Mesenchymal stem cell (in vitro differentiated cells and primary cell): ENCODE results near the gene ADD3.

Experiments
- DNase-seq: peaks from one replicate; pipeline ENCODE4 v3.0.0-alpha.2; 2013
- H2AFZ ChIP-seq: one replicate; pipeline ENCODE4 v1.6.1; 2013; ENCODE audit warnings: low read depth, mild to moderate bottlenecking, control low read depth, inconsistent platforms, low read length, moderate library complexity
- H2AK5ac ChIP-seq: 2 replicates; pipeline ENCODE4 v1.6.1; 2013; ENCODE audit warnings: low read length, moderate library complexity, mild to moderate bottlenecking, inconsistent platforms; ENCODE audit not compliant: severe bottlenecking
- H2BK120ac ChIP-seq: one replicate; pipeline ENCODE4 v1.6.1; 2013; ENCODE audit warnings: low read depth, mild to moderate bottlenecking, inconsistent platforms, low read length, moderate library complexity
- H2BK12ac ChIP-seq, 2 experiments: one replicate each; pipeline ENCODE4 v1.6.1; 2013; ENCODE audit warnings: inconsistent platforms in 2 of 2, low read length in 2 of 2, mild to moderate bottlenecking in 2 of 2, moderate library complexity in 2 of 2, control low read depth in 1 of 2
- H2BK15ac ChIP-seq: one replicate; pipeline ENCODE4 v1.6.1; 2013; ENCODE audit warnings: mild to moderate bottlenecking, low read depth, inconsistent platforms; ENCODE audit not compliant: poor library complexity, severe bottlenecking
- H2BK5ac ChIP-seq: 2 replicates; pipeline ENCODE4 v1.6.1; 2013; ENCODE audit warnings: low read depth, mild to moderate bottlenecking, low read length, control low read depth, inconsistent platforms; ENCODE audit not compliant: poor library complexity, severe bottlenecking
- H3K14ac ChIP-seq, 2 experiments: one replicate each; pipeline ENCODE4 v1.6.1; 2013; ENCODE audit warnings: inconsistent platforms in 2 of 2, low read length in 2 of 2, control low read depth in 1 of 2, mild to moderate bottlenecking in 1 of 2, moderate library complexity in 1 of 2
- H3K18ac ChIP-seq, 2 experiments: one replicate each; pipeline ENCODE4 v1.6.1; 2013; ENCODE audit warnings: inconsistent platforms in 2 of 2, low read length in 2 of 2, control low read depth in 1 of 2, low read depth in 1 of 2, mild to moderate bottlenecking in 1 of 2
- H3K23ac ChIP-seq, 2 experiments: one replicate each; pipeline ENCODE4 v1.6.1; 2013; ENCODE audit warnings: inconsistent platforms in 2 of 2, low read length in 2 of 2, mild to moderate bottlenecking in 2 of 2, moderate library complexity in 2 of 2, control low read depth in 1 of 2
- H3K27ac ChIP-seq: 2 replicates; pipeline ENCODE4 v1.5.1; 2013; ENCODE audit warnings: mild to moderate bottlenecking, moderate library complexity, low read length, control low read depth, inconsistent platforms; ENCODE audit not compliant: poor library complexity, severe bottlenecking
- H3K27me3 ChIP-seq, 2 experiments: 2 replicates each; pipeline versions ENCODE4 v1.6.1 to v1.7.0; 2013; ENCODE audit warnings: low read length in 2 of 2, mild to moderate bottlenecking in 2 of 2, moderate library complexity in 2 of 2, control low read depth in 1 of 2, inconsistent platforms in 1 of 2; ENCODE audit not compliant: control insufficient read depth in 1 of 2, insufficient read depth in 1 of 2
- H3K36me3 ChIP-seq, 2 experiments: 2 replicates each; pipeline versions ENCODE4 v1.6.1 to v1.7.0; 2013; ENCODE audit warnings: low read length in 2 of 2, control low read depth in 1 of 2, inconsistent platforms in 1 of 2, low read depth in 1 of 2, mild to moderate bottlenecking in 1 of 2; ENCODE audit not compliant: insufficient read depth in 2 of 2, control insufficient read depth in 1 of 2
- H3K4ac ChIP-seq, 2 experiments: one replicate each; pipeline ENCODE4 v1.6.1; 2013; ENCODE audit warnings: inconsistent platforms in 2 of 2, low read length in 2 of 2, mild to moderate bottlenecking in 2 of 2, moderate library complexity in 2 of 2, control low read depth in 1 of 2, low read depth in 1 of 2
- H3K4me1 ChIP-seq: 2 replicates; pipeline ENCODE4 v1.6.1; 2013; ENCODE audit warnings: low read depth, low read length, control low read depth; ENCODE audit not compliant: control insufficient read depth, insufficient read depth
- H3K4me2 ChIP-seq: 2 replicates; pipeline ENCODE4 v1.6.1; 2013; ENCODE audit warnings: low read length, mild to moderate bottlenecking, inconsistent platforms; ENCODE audit not compliant: poor library complexity, severe bottlenecking
- H3K4me3 ChIP-seq, 2 experiments: 2 replicates each; pipeline versions ENCODE4 v1.5.1 to v1.7.0; 2013; ENCODE audit warnings: low read length in 2 of 2, mild to moderate bottlenecking in 2 of 2, control low read depth in 1 of 2, low read depth in 1 of 2; ENCODE audit not compliant: insufficient read depth in 1 of 2
- H3K79me1 ChIP-seq: replicated peaks from 2 replicates; pipeline ENCODE4 v1.6.1; 2013; ENCODE audit warnings: mild to moderate bottlenecking, control low read depth, low read length, inconsistent platforms; ENCODE audit not compliant: poor library complexity, severe bottlenecking
- H3K9ac ChIP-seq: 2 replicates; pipeline ENCODE4 v1.7.0; 2013; ENCODE audit warnings: mild to moderate bottlenecking, low read length, moderate library complexity
- H3K9me3 ChIP-seq: 2 replicates; pipeline ENCODE4 v1.7.0; 2013; ENCODE audit warnings: mild to moderate bottlenecking, low read length; ENCODE audit not compliant: control insufficient read depth
- H4K8ac ChIP-seq: one replicate; pipeline ENCODE4 v1.6.1; 2013; ENCODE audit warnings: inconsistent platforms, mild to moderate bottlenecking, low read length, moderate library complexity
- H4K91ac ChIP-seq: one replicate; pipeline ENCODE4 v1.6.1; 2013; ENCODE audit warnings: mild to moderate bottlenecking, low read length, inconsistent platforms
- WGBS: methylation state at CpG from one replicate; pipeline ENCODE4 v1.1.7; 2013; ENCODE audit warnings: mixed read lengths; 5-methylcytosine and 5-hydroxymethylcytosine counted together

The ADD3 gene

GRCh38 chr10:110160081-110160480 is 152.3 kb downstream of the ADD3 start:
- Histone ChIP-seq H3K36me3 (no peaks in the 10 kb centered on the region), H3K4me2 (no peak overlapping the region), H2BK12ac (no peak overlapping the region), H3K4me3 (no peak overlapping the region), H3K23ac (no peak overlapping the region), H3K79me1 (no peaks in the 10 kb centered on the region), H2BK5ac (no peak overlapping the region), H2BK15ac (no peak overlapping the region), H3K27ac (no peak overlapping the region), H3K14ac (no peak overlapping the region), H2AK5ac (no peak overlapping the region), H3K9ac (no peak overlapping the region), H2AFZ (no peak overlapping the region), H4K8ac (no peak overlapping the region), H3K9me3 (no peaks in the 10 kb centered on the region), H3K27me3 (peaks cover 33 to 63% of the 10 kb centered on the region in 2 experiments), H2BK120ac (no peak overlapping the region), H3K18ac (no peak overlapping the region), H3K4me1 (peaks cover 2% of the 10 kb centered on the region), H3K4ac (no peak overlapping the region), H4K91ac (no peak overlapping the region)
- no peak for DNase-seq
- no CpG with 5 or more reads among the region's 4 CpGs for WGBS

- Histone ChIP-seq H3K79me1 (no peaks in the 10 kb centered on the region), H3K4me3 (no peak overlapping the region), H2AFZ (no peak overlapping the region), H4K91ac (no peak overlapping the region), H3K4ac (no peak overlapping the region), H3K23ac (no peak overlapping the region), H3K27ac (no peak overlapping the region), H3K36me3 (no peaks in the 10 kb centered on the region), H3K14ac (no peak overlapping the region), H2BK120ac (no peak overlapping the region), H3K27me3 (peaks cover 38 to 68% of the 10 kb centered on the region in 2 experiments), H2BK15ac (no peak overlapping the region), H2BK5ac (no peak overlapping the region), H4K8ac (no peak overlapping the region), H3K9ac (no peak overlapping the region), H3K4me1 (peaks cover 2% of the 10 kb centered on the region), H3K9me3 (no peaks in the 10 kb centered on the region), H3K4me2 (no peak overlapping the region), H2BK12ac (no peak overlapping the region), H3K18ac (no peak overlapping the region), H2AK5ac (no peak overlapping the region)
- DNase-seq: no peak
Measured at GRCh38 chr10:110160522-110160921, 152.7 kb downstream of the ADD3 start.

GRCh38 chr10:110162741-110163145 is 155.0 kb downstream of the ADD3 start:
- no peak for DNase-seq
- 54% methylated on average over 6 of the region's 6 CpGs for WGBS

GRCh38 chr10:110163192-110163773 is 155.5 kb downstream of the ADD3 start:
- Histone ChIP-seq H2AK5ac (no peak overlapping the region), H3K36me3 (no peaks in the 10 kb centered on the region), H3K4me2 (no peak overlapping the region), H2AFZ (no peak overlapping the region), H3K9me3 (no peaks in the 10 kb centered on the region), H3K4me1 (no peaks in the 10 kb centered on the region), H3K27me3 (peaks cover 54 to 83% of the 10 kb centered on the region in 2 experiments), H4K91ac (no peak overlapping the region), H2BK12ac (no peak overlapping the region), H3K14ac (no peak overlapping the region), H2BK15ac (no peak overlapping the region), H3K79me1 (no peaks in the 10 kb centered on the region), H3K4ac (no peak overlapping the region), H2BK120ac (no peak overlapping the region), H2BK5ac (no peak overlapping the region), H3K27ac (no peak overlapping the region), H4K8ac (no peak overlapping the region), H3K23ac (no peak overlapping the region), H3K4me3 (no peak overlapping the region), H3K9ac (no peak overlapping the region), H3K18ac (no peak overlapping the region)
- no peak for DNase-seq
- WGBS: 35% methylated on average over 2 of the region's 5 CpGs

More at GRCh38 chr10:110162741-110163145, 155.0 kb downstream of the ADD3 start:
- no peak overlapping the region for H3K27ac ChIP-seq
- no peaks in the 10 kb centered on the region for H3K79me1 ChIP-seq
- H3K36me3 ChIP-seq: no peaks in the 10 kb centered on the region
- H4K91ac ChIP-seq: no peak overlapping the region
- no peak overlapping the region for H4K8ac ChIP-seq
- H2BK5ac ChIP-seq: no peak overlapping the region
- H3K14ac ChIP-seq: no peak overlapping the region
- H3K9me3 ChIP-seq: no peaks in the 10 kb centered on the region
- no peak overlapping the region for H3K4me2 ChIP-seq
- no peaks in the 10 kb centered on the region for H3K4me1 ChIP-seq
- no peak overlapping the region for H2BK120ac ChIP-seq
- H3K18ac ChIP-seq: no peak overlapping the region
- no peak overlapping the region for H2BK15ac ChIP-seq
- no peak overlapping the region for H3K9ac ChIP-seq
- no peak overlapping the region for H2AK5ac ChIP-seq
- H3K23ac ChIP-seq: no peak overlapping the region
- H3K27me3 ChIP-seq: peaks cover 49 to 83% of the 10 kb centered on the region in 2 experiments
- H3K4ac ChIP-seq: no peak overlapping the region
- no peak overlapping the region for H3K4me3 ChIP-seq
- no peak overlapping the region for H2AFZ ChIP-seq
- no peak overlapping the region for H2BK12ac ChIP-seq
